ENCODE measurements around the gene TRMT61A.

Gene TRMT61A

GRCh38 chr14:103528587-103529382 is at the start of gene TRMT61A:
TRMT61A (plus strand) TSS chr14:103529196; CDS start chr14:103529979, 783 bp downstream.
- DNase-seq: peak; percentile 69 to 79

- no peak for DNase-seq
Observed at GRCh38 chr14:103480595-103480994, 48.4 kb upstream of the TRMT61A start.

GRCh38 chr14:103483600-103483999 is 45.4 kb upstream of the TRMT61A start:
- DNase-seq: no peak

- DNase-seq: no peak
Observed at GRCh38 chr14:103485504-103485903, 43.5 kb upstream of the TRMT61A start.

GRCh38 chr14:103488071-103488470 is 40.9 kb upstream of the TRMT61A start:
- DNase-seq: no peak

GRCh38 chr14:103488960-103489359 is 40.0 kb upstream of the TRMT61A start:
- no peak for DNase-seq

- DNase-seq: no peak
Observed at GRCh38 chr14:103489621-103490020, 39.4 kb upstream of the TRMT61A start.

GRCh38 chr14:103491691-103492090 is 37.3 kb upstream of the TRMT61A start:
- no peak for DNase-seq

GRCh38 chr14:103492156-103492925 is 36.7 kb upstream of the TRMT61A start:
- DNase-seq: no peak

GRCh38 chr14:103495854-103496253 is 33.1 kb upstream of the TRMT61A start:
- DNase-seq: no peak

- DNase-seq: no peak
Observed at GRCh38 chr14:103496776-103497175, 32.2 kb upstream of the TRMT61A start.

- DNase-seq: no peak
Observed at GRCh38 chr14:103499709-103500108, 29.3 kb upstream of the TRMT61A start.

GRCh38 chr14:103500148-103500990 is 28.6 kb upstream of the TRMT61A start:
- peak; percentile 84 to 87 for DNase-seq

GRCh38 chr14:103501041-103501870 is 27.7 kb upstream of the TRMT61A start:
- DNase-seq: no peak

- DNase-seq: no peak
Observed at GRCh38 chr14:103501921-103502669, 26.9 kb upstream of the TRMT61A start.

- no peak for DNase-seq
Observed at GRCh38 chr14:103502877-103503276, 26.1 kb upstream of the TRMT61A start.

GRCh38 chr14:103503296-103503695 is 25.7 kb upstream of the TRMT61A start:
- no peak for DNase-seq

GRCh38 chr14:103504991-103505565 is 23.9 kb upstream of the TRMT61A start:
- DNase-seq: no peak

GRCh38 chr14:103507751-103508150 is 21.2 kb upstream of the TRMT61A start:
- no peak for DNase-seq

- DNase-seq: no peak
Observed at GRCh38 chr14:103508521-103509329, 20.3 kb upstream of the TRMT61A start.

Data from activated CD4-positive, alpha-beta T cell treated with anti-CD3 and anti-CD28 coated beads, Interleukin-2, amount 50 U/mL, for 48 hours (primary cell).